MCF 10A (cell line): ENCODE data around the gene SMYD2. TPM values are rescaled to one million over a fixed set of nuclear protein-coding genes. Genes with fewer than 3 reads are reported as not detected.

ENCODE experiments used
- BruUV-seq: library from RNA; stranded (reverse); fragments of 400-500 nt; replicated peaks from 2 replicates; lab custom pipeline; 2021; lab: Mats Ljungman, UMichigan
- CTCF ChIA-PET: fragments of 300-600 bp; sonication (Branson Sonifier 250); formaldehyde crosslinking; extraction: SDS; loops from one replicate; lab custom pipeline; 2021; ENCODE audit warnings: antibody characterized with exemption, inconsistent platforms; lab: Yijun Ruan, JAX
- POLR2A ChIA-PET: fragments of 300-600, 350-650 bp; sonication (Branson Sonifier 250); formaldehyde crosslinking; extraction: SDS; loops from one replicate; lab custom pipeline; 2020; ENCODE audit warnings: antibody characterized with exemption, inconsistent platforms; lab: Yijun Ruan, JAX
- DNase-seq: peaks from one replicate; pipeline ENCODE4 v3.0.0-alpha.2; 2018; ENCODE audit not compliant: unreplicated experiment
- H3K27ac Mint-ChIP-seq: one replicate; pipeline ENCODE4 v1.8.0; 2022; ENCODE audit warnings: mild to moderate bottlenecking, low read depth, mixed read lengths; ENCODE audit not compliant: unreplicated experiment
- H3K27me3 Mint-ChIP-seq: one replicate; pipeline ENCODE4 v1.8.0; 2022; ENCODE audit warnings: mixed read lengths; ENCODE audit not compliant: insufficient read depth, unreplicated experiment
- H3K36me3 Mint-ChIP-seq: one replicate; pipeline ENCODE4 v1.8.0; 2022; ENCODE audit warnings: mild to moderate bottlenecking, moderate library complexity, mixed read lengths; ENCODE audit not compliant: insufficient read depth, unreplicated experiment
- H3K4me1 Mint-ChIP-seq: one replicate; pipeline ENCODE4 v1.8.0; 2022; ENCODE audit warnings: mixed read lengths; ENCODE audit not compliant: insufficient read depth, unreplicated experiment
- H3K4me3 Mint-ChIP-seq: one replicate; pipeline ENCODE4 v1.8.0; 2022; ENCODE audit warnings: mild to moderate bottlenecking, moderate library complexity, mixed read lengths; ENCODE audit not compliant: unreplicated experiment
- H3K9me3 Mint-ChIP-seq: one replicate; pipeline ENCODE4 v1.8.0; 2022; ENCODE audit warnings: mixed read lengths; ENCODE audit not compliant: unreplicated experiment
- intact Hi-C: fragments of 100-400 bp; cut with micrococcal nuclease; formaldehyde crosslinking; loops from 2 replicates; pipeline ENCODE4 v1.14.1; 2022
- total RNA-seq: library from RNA; stranded (reverse); gene quantifications from 2 replicates; pipeline ENCODE4 v1.2.3, GENCODE V29; 2022
- TF ChIP-seq, protein P1 (sequence below): fragments of 200-600 bp; IDR thresholded peaks from one replicate; pipeline ENCODE4 v1.8.0; 2022; ENCODE audit warnings: antibody characterized with exemption, mild to moderate bottlenecking; ENCODE audit not compliant: unreplicated experiment

SMYD2 gene
- total RNA-seq, 1 experiment from 2014 or later = 75.1 TPM

DNA sequence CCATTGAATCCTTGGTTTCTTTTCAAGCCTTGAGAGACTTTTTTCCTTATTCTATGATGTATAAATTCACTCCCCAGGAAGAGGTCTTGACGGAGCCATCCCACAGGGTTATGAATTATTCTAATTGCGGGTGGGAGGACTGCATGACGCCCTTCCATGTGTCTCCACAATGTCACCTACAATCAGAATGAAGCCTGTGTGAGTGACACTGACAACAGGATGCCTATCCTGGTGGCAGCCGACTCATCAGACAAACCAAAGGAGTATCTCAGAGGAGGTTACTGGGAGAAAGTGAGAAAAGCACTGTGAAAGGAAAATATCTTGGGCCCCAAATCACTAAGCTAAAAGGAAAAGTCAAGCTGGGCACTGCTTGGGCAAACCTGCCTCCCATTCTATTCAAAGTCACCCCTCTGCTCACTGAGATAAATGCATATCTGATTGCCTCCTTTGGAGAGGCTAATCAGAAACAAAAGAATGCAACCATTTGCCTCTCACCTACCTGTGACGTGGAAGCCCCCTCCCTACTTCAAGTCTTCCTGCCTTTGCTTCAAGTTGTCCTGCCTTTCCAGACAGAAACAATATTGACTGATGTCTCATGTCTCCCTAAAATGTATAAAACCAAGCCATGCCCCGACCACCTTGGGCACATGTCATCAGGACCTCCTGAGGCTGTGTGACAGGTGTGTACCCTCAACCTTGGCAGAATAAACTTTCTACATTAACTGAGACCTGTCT is 98.4 kb downstream of the SMYD2 start:
- TF ChIP-seq, protein P1, sequence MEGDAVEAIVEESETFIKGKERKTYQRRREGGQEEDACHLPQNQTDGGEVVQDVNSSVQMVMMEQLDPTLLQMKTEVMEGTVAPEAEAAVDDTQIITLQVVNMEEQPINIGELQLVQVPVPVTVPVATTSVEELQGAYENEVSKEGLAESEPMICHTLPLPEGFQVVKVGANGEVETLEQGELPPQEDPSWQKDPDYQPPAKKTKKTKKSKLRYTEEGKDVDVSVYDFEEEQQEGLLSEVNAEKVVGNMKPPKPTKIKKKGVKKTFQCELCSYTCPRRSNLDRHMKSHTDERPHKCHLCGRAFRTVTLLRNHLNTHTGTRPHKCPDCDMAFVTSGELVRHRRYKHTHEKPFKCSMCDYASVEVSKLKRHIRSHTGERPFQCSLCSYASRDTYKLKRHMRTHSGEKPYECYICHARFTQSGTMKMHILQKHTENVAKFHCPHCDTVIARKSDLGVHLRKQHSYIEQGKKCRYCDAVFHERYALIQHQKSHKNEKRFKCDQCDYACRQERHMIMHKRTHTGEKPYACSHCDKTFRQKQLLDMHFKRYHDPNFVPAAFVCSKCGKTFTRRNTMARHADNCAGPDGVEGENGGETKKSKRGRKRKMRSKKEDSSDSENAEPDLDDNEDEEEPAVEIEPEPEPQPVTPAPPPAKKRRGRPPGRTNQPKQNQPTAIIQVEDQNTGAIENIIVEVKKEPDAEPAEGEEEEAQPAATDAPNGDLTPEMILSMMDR = no peak
- no TSS peak for BruUV-seq
- no peaks in the 10 kb centered on the region for H3K27me3 Mint-ChIP-seq
- intact Hi-C loops = no loop called here
- H3K27ac Mint-ChIP-seq = no peak overlapping the region
- H3K4me1 Mint-ChIP-seq = peaks cover 11% of the 10 kb centered on the region
- POLR2A ChIA-PET = interaction anchor here (0.9 to 2.5 kb wide), 6 partner anchors 10 to 205 kb away, joined by 3 to 10 read pairs (median 4); no protein-coding TSS in a partner anchor
- peaks cover 100% of the 10 kb centered on the region for H3K36me3 Mint-ChIP-seq
- CTCF ChIA-PET = interaction anchor here (0.7 to 3.6 kb wide), 8 partner anchors 9 to 212 kb away, joined by 3 to 22 read pairs (median 4); no protein-coding TSS in a partner anchor
- DNase-seq = no peak
- H3K9me3 Mint-ChIP-seq = no peaks in the 10 kb centered on the region
- no peak overlapping the region for H3K4me3 Mint-ChIP-seq

DNA sequence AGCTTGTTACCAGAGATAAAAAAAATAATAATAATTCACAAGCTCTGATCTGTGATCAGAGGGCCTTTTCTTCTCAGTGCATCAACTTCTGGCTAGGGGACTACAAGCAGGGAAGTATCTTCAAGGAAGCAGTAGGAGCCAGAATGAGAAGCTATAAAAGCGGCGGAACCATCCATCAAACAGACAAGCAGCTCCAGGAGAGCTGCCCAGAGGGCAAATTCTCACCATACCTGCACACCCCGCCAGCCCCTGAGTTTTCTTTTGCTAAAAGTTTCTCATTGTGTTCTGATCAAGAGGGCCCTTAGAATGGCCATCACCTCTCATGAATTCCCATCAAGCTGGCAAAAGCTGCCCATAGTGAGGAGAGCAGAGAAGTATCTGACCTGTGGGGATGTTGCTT is 99.4 kb downstream of the SMYD2 start:
- Mint-ChIP-seq H3K4me3 (no peak overlapping the region), H3K27ac (no peak overlapping the region), H3K36me3 (peaks cover 100% of the 10 kb centered on the region), H3K27me3 (no peaks in the 10 kb centered on the region), H3K9me3 (no peaks in the 10 kb centered on the region), H3K4me1 (peaks cover 11% of the 10 kb centered on the region)
- CTCF ChIA-PET = interaction anchor here (0.5 to 3.6 kb wide), 14 partner anchors 9 to 247 kb away, joined by 3 to 22 read pairs (median 4); no protein-coding TSS in a partner anchor
- DNase-seq = no peak
- TF ChIP-seq, protein P1 = no peak
- intact Hi-C loops = no loop called here
- POLR2A ChIA-PET = interaction anchor here (0.6 to 2.5 kb wide), 14 partner anchors 8 to 1263 kb away, joined by 3 to 10 read pairs (median 4); no protein-coding TSS in a partner anchor
- no TSS peak for BruUV-seq

DNA sequence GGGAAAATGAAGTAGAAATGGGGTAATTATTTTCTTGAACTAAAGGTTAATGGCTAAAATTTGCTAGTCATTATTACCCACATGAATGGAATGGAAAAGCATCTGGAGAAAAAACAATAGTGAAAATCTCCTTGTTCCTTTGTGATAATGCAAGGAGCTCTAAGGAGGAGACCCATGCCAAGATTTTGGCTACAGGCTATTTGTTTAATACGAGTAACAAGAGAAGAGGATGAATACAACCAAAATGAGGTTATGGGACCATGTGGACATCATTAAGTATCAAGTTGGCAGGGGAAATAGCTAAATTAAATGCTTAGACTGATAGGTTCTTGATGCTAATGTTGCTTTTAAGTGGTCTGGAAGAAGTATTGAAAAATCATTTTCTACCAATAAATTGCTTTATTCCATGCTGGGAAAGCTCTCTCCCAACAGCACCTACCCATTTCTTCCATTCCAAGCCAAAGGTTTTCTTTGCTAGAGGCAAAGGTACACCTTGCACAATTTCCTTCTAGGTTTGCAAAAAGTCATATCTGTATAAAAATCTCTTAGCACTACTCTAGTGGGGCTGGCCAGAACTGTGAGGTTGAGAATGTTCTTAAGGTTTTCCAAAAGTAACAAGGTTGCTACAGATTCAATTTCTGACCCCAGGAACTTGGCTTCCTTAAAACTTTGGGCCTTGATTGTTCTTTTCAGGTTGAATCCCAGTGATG is 100.2 kb downstream of the SMYD2 start:
- BruUV-seq = no TSS peak
- Mint-ChIP-seq H3K36me3 (peaks cover 100% of the 10 kb centered on the region), H3K9me3 (no peaks in the 10 kb centered on the region), H3K27me3 (no peaks in the 10 kb centered on the region), H3K27ac (no peak overlapping the region), H3K4me3 (no peak overlapping the region), H3K4me1 (peaks cover 14% of the 10 kb centered on the region)
- no peak for DNase-seq
- TF ChIP-seq, protein P1 = no peak
- intact Hi-C loops = no loop called here
- CTCF ChIA-PET = interaction anchor here (0.7 to 3.6 kb wide), 15 partner anchors 8 to 246 kb away, joined by 3 to 22 read pairs (median 4); no protein-coding TSS in a partner anchor
- POLR2A ChIA-PET = interaction anchor here (0.6 to 2.5 kb wide), 12 partner anchors 8 to 1264 kb away, joined by 3 to 10 read pairs (median 4); no protein-coding TSS in a partner anchor
